Cardiac fibroblast (primary cell): ENCODE data around the gene NDUFS8.
A peak's percentile ranks its signal among the peaks of the same experiment; 100 is the strongest.

Experiments used
- DNase-seq, 2 donors: peaks; one replicate each; pipeline versions ENCODE4 v3.0.0 to v3.0.0-alpha.2; 2010; ENCODE audit warnings: low read depth in 2 of 2
- H3K4me3 ChIP-seq, 2 donors: replicated peaks in 1 of 2; 1 replicate in 1 of 2; 2 replicates in 1 of 2; pipeline ENCODE4 v1.5.1; 2011; ENCODE audit warnings: low read depth in 2 of 2, low read length in 2 of 2, mild to moderate bottlenecking in 2 of 2, moderate library complexity in 1 of 2
- TF ChIP-seq, protein P1 (sequence below): IDR thresholded peaks from one replicate; pipeline ENCODE4 v1.5.1; 2011; ENCODE audit warnings: low read depth, mild to moderate bottlenecking, low read length, inconsistent platforms

Gene NDUFS8

DNA sequence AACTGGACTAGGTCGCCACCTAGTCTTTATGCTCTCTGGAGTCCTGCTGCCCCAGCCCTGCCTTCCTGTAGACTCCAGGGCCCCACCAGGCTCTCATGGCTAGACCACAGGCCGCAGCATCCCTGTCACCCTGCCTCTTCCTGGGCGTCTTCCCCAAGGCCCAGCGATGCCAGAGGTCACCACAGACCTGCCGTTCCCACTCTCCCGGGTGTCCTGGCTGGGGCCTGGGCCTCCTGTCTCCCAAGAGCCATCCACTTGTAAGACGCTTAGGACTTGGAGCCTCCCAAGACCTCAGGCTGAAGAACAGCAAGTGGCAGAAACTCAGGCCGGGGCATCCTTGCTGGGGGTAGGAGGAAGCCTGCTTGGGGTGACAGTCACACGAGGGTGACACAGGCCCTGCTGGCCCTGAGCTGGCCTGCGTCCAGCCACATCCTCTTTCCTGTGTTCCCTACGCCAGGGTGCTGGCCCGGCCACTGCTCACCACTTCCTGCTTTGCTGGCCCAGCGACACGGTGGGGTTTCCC is 6.3 kb downstream of the NDUFS8 start:
- DNase-seq, result no peak

DNA sequence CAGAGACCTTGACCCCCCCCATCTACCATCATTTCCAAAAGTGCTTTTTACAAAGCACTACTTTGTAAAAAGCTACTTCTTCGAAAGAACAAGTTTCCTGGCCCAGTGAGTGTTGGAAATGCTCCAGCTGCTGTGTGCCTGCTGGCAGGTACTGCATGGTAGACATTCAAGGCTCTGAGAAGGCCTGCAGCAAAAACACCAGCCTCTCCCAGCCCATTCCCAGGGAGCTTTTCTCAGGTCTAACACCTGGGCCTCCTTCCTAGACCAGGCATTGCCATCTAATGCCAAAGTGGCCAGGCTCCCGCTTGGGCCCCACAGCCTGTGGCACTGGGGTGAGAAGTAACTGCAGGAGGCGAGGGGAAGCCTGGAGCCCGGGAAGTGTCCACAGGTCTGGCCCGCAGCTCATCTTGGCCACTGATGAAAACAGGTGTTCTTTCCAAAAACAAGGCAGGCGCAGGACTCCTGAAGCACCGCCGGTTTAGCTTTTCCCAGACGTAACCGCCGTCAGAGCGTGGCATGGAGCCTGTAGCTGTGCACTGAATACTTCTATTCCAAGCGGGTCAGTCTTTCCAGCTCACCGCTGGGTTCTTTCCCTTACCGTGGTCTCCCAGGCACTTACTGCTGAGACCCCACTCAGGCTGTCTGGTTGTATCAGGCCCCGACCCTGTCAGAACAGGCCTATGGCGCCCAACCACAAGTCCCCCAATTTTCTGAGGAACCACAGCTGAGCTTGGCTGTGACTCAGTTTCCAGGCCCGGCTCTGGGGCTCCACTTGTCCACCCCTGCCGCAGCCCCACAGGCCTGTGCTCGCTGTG is 7.1 kb downstream of the NDUFS8 start:
- no peak for DNase-seq
- TF ChIP-seq, protein P1, sequence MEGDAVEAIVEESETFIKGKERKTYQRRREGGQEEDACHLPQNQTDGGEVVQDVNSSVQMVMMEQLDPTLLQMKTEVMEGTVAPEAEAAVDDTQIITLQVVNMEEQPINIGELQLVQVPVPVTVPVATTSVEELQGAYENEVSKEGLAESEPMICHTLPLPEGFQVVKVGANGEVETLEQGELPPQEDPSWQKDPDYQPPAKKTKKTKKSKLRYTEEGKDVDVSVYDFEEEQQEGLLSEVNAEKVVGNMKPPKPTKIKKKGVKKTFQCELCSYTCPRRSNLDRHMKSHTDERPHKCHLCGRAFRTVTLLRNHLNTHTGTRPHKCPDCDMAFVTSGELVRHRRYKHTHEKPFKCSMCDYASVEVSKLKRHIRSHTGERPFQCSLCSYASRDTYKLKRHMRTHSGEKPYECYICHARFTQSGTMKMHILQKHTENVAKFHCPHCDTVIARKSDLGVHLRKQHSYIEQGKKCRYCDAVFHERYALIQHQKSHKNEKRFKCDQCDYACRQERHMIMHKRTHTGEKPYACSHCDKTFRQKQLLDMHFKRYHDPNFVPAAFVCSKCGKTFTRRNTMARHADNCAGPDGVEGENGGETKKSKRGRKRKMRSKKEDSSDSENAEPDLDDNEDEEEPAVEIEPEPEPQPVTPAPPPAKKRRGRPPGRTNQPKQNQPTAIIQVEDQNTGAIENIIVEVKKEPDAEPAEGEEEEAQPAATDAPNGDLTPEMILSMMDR, result no peak
- no peak overlapping the region for H3K4me3 ChIP-seq

More for the DNA sequence above, 6.3 kb downstream of the NDUFS8 start:
- no peak overlapping the region for H3K4me3 ChIP-seq
- TF ChIP-seq, protein P1, result no peak

DNA sequence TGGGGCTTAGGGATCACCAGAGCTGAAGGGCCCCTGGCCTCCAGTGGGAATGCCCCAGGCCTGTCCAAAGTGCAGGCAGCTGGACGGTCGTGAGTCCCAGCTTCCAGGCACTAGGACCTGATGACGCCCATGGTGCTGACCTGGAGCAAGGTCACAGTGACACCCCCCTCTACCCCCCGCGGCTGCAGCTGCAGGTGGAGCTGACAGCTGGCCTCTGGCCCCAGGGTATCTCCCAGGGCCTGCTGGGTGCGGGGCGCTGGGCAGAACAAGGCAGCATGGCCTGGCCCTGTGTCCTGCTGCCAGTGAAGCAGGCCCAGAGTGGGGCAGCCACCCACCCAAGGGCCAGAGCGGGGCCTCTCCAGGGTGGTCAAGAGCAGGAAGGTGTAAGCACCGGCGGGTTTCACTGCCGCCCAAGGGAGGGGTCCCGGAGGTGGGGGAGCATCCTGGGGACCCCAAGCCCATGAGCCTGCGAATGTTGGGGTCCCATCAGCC is 7.8 kb downstream of the NDUFS8 start:
- H3K4me3 ChIP-seq, result peak overlapping the region; percentile 77 to 80
- TF ChIP-seq, protein P1, result no peak
- no peak for DNase-seq

DNA sequence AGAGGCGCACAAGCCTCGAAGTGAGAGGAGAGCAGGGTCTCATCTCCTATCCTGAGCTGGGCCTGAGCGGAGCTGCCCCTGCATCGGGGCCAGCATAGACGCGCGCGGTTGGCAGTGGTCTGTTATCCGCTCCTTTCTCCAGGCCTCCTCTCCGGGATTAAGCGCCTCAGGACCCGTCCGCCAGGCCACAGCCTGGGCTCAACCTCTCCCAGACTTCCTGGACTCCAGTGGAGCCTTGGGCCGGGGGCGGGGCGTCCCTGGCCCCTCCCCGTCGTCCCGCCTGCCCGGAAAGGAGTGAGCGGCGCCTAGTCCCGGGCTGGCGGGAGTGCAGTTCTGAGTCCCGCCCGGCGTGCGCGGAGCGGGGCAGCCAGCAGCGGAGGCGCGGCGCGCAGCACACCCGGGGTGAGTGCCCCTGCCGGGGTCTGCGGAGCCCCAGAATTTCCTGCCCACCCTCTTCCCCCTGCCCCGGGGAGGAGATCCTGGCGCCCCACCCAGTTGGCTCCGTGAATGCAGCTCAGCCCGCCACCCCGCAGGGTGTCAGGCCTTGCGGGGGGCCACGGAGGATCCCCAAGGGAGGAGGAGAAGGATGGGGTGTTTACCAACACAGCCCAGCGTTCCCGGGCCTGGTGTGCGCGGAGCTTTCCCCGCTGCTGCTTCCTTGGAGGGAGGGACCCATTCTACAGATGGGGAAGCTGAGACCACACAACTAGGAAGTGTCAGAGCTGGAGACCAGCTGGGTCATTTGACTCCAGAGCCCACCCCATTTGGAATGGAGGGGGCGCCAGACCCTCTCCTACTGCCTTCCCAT is 8.4 kb downstream of the NDUFS8 start, which contains the start of gene TCIRG1:
TSS of gene TCIRG1 (plus strand) at position 308 of the 808 bp plus-strand sequence. CDS start 2,247 bp downstream, outside the sequence.
- DNase-seq, result peak; percentile 78 to 89
- TF ChIP-seq, protein P1, result no peak
- H3K4me3 ChIP-seq, result peak within 1 kb of the TSS; percentile 77 to 80

DNA sequence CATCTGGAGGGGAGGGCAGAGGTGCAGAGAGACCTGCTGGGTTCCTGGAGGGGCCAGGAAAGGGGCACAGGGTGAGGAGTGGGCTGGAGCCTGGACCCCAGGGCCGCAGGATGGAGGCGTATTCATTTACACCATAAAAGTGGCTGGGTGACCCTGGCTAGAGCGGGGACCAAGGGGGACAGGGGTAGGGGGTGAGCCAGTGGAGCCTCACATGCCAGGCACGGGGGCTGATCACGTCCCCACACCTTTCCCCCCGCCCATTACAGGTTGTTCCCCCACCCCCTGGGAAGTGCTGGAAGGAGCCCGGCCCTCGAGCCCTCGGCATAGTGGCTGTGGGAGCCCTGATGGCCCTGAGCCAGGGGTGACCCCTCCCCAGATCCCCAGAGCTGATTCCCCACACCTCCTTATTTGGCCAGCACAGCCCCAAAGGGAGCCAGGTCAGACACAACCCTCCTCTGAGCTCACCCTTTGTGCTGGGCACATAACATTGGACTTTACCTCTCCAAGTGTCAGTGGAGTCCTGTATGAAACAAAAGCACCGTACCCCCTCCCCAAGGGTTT is 9.1 kb downstream of the NDUFS8 start:
- TF ChIP-seq, protein P1, result no peak
- no peak for DNase-seq
- H3K4me3 ChIP-seq, result peak overlapping the region; percentile 77 to 80
